Measurements from ENCODE around the gene FGFRL1. TPM values are rescaled to one million over a fixed set of nuclear protein-coding genes. Genes with fewer than 3 reads are reported as not detected.

Gene FGFRL1
- total RNA-seq, 1 donor from 2014 or later: 5.2 TPM

- no peaks in the 10 kb centered on the region for H3K36me3 Mint-ChIP-seq (ENCODE audit: low read depth, unreplicated experiment)
- no peak overlapping the region for H3K27ac Mint-ChIP-seq (ENCODE audit: unreplicated experiment)
- TF ChIP-seq CTCF (IDR thresholded peaks at IDR 0.05; ENCODE audit: unreplicated experiment): no peak
- no peak overlapping the region for H3K4me3 Mint-ChIP-seq (ENCODE audit: unreplicated experiment)
- DNase-seq (ENCODE audit: low spot score): no peak
- H3K9me3 Mint-ChIP-seq (ENCODE audit: unreplicated experiment): no peaks in the 10 kb centered on the region
- H3K4me1 Mint-ChIP-seq (ENCODE audit: unreplicated experiment): no peaks in the 10 kb centered on the region
- peaks cover 9% of the 10 kb centered on the region for H3K27me3 Mint-ChIP-seq (ENCODE audit: unreplicated experiment)
These were observed 18.9 kb upstream of the FGFRL1 start for GRCh38 chr4:992297-993110.

GRCh38 chr4:993111-994029, 18.1 kb upstream of the FGFRL1 start, which contains the start of gene SLC26A1:
Gene SLC26A1, minus strand, starts transcription at chr4:993404. Its CDS starts 1,701 bp downstream, at chr4:991703.
- H3K27me3 Mint-ChIP-seq (ENCODE audit: unreplicated experiment): peaks cover 9% of the 10 kb centered on the region
- no peaks in the 10 kb centered on the region for H3K4me1 Mint-ChIP-seq (ENCODE audit: unreplicated experiment)
- no peak for TF ChIP-seq CTCF (IDR thresholded peaks at IDR 0.05; ENCODE audit: unreplicated experiment)
- DNase-seq (ENCODE audit: low spot score): no peak
- H3K9me3 Mint-ChIP-seq (ENCODE audit: unreplicated experiment): no peaks in the 10 kb centered on the region
- H3K27ac Mint-ChIP-seq (ENCODE audit: unreplicated experiment): no peak within 1 kb of the TSS
- H3K4me3 Mint-ChIP-seq (ENCODE audit: unreplicated experiment): no peak within 1 kb of the TSS
- no peaks in the 10 kb centered on the region for H3K36me3 Mint-ChIP-seq (ENCODE audit: low read depth, unreplicated experiment)

GRCh38 chr4:995311-996026, 16.0 kb upstream of the FGFRL1 start:
- TF ChIP-seq CTCF (IDR thresholded peaks at IDR 0.05; ENCODE audit: unreplicated experiment): no peak
- H3K27me3 Mint-ChIP-seq (ENCODE audit: unreplicated experiment): peaks cover 18% of the 10 kb centered on the region
- DNase-seq (ENCODE audit: low spot score): no peak
- no peak overlapping the region for H3K4me3 Mint-ChIP-seq (ENCODE audit: unreplicated experiment)
- no peaks in the 10 kb centered on the region for H3K9me3 Mint-ChIP-seq (ENCODE audit: unreplicated experiment)
- no peaks in the 10 kb centered on the region for H3K4me1 Mint-ChIP-seq (ENCODE audit: unreplicated experiment)
- no peaks in the 10 kb centered on the region for H3K36me3 Mint-ChIP-seq (ENCODE audit: low read depth, unreplicated experiment)
- no peak overlapping the region for H3K27ac Mint-ChIP-seq (ENCODE audit: unreplicated experiment)

GRCh38 chr4:996030-996996, 15.1 kb upstream of the FGFRL1 start:
- no peak for DNase-seq (ENCODE audit: low spot score)
- TF ChIP-seq CTCF (IDR thresholded peaks at IDR 0.05; ENCODE audit: unreplicated experiment): no peak
- Mint-ChIP-seq H3K27me3 (ENCODE audit: unreplicated experiment) (peaks cover 18% of the 10 kb centered on the region), H3K27ac (ENCODE audit: unreplicated experiment) (no peak overlapping the region), H3K4me1 (ENCODE audit: unreplicated experiment) (no peaks in the 10 kb centered on the region), H3K9me3 (ENCODE audit: unreplicated experiment) (no peaks in the 10 kb centered on the region), H3K4me3 (ENCODE audit: unreplicated experiment) (no peak overlapping the region), H3K36me3 (ENCODE audit: low read depth, unreplicated experiment) (no peaks in the 10 kb centered on the region)

All from endothelial cell (in vitro differentiated cells).